ENCODE data around the gene CRIP3. TPM values are rescaled to one million over a fixed set of nuclear protein-coding genes. Genes with fewer than 3 reads are reported as not detected.
A peak's percentile ranks its signal among the peaks of the same experiment; 100 is the strongest.

CRIP3 gene
- total and polyA plus RNA-seq, 2 of the 8 experiments (the other 6 are each of a cell fraction or from before 2014, with no cell fraction given), result 34.0 to 46.3 TPM

- H2BK12ac ChIP-seq (ENCODE audit: low read depth, low read length), result no peak overlapping the region
- DNase-seq (ENCODE audit: low read depth in 1 of 2, low spot score in 2 of 2) (no peak), FAIRE-seq (no peak)
- H3K4me3 ChIP-seq (ENCODE audit: extremely low read depth in 1 of 4, insufficient read depth in 2 of 4, low read depth in 3 of 4, low read length in 4 of 4), result no peak overlapping the region
- no peak overlapping the region for H2AK5ac ChIP-seq (ENCODE audit: low read depth, low read length)
- no peak overlapping the region for H3K27ac ChIP-seq (ENCODE audit: low read depth, low read length)
- peak overlapping the region; percentile 1 for H4K91ac ChIP-seq (replicated peaks; ENCODE audit: insufficient read length, low read length)
- no peak overlapping the region for H2AFZ ChIP-seq (ENCODE audit: low read length)
- no peak overlapping the region for H2BK120ac ChIP-seq (replicated peaks; ENCODE audit: low read depth, low read length)
- H3K23me2 ChIP-seq (ENCODE audit: low read depth, low read length), result no peaks in the 10 kb centered on the region
- no peak overlapping the region for H3K4me2 ChIP-seq (ENCODE audit: insufficient read depth in 1 of 2, low read depth in 2 of 2, low read length in 2 of 2)
- no peak overlapping the region for H3K23ac ChIP-seq (ENCODE audit: insufficient read length)
- H3K18ac ChIP-seq (ENCODE audit: extremely low read depth, low read length), result no peak overlapping the region
- H3K27me3 ChIP-seq (replicated peaks in 1 of 4; ENCODE audit: control insufficient read depth in 3 of 4, extremely low read depth in 1 of 4, insufficient read depth in 3 of 4, low read length in 3 of 4), result no peaks in the 10 kb centered on the region; a peak in 1 of 7 replicates
- H3K14ac ChIP-seq (ENCODE audit: insufficient read length), result no peak overlapping the region
- no peaks in the 10 kb centered on the region for H3K79me2 ChIP-seq (ENCODE audit: control insufficient read depth in 1 of 2, insufficient read depth in 2 of 2, low read length in 2 of 2)
- H2BK15ac ChIP-seq (ENCODE audit: low read length), result 0 out of 2 replicates have a peak overlapping the region, but pooled peaks have one; percentile 46
- H3K9me3 ChIP-seq (ENCODE audit: insufficient read depth in 2 of 2, low read depth in 1 of 2, low read length in 1 of 2), result no peaks in the 10 kb centered on the region
- POLR2A ChIA-PET (ENCODE audit: partially characterized antibody), result interaction anchor here (1.0 to 1.4 kb wide), 2 partner anchors 9 to 11 kb away, joined by 5 to 6 read pairs; no protein-coding TSS in a partner anchor
- H3K9ac ChIP-seq (replicated peaks in 1 of 4; ENCODE audit: extremely low read depth in 1 of 4, low read depth in 3 of 4, low read length in 3 of 4), result no peak overlapping the region
- H2BK20ac ChIP-seq (ENCODE audit: low read length), result no peak overlapping the region
- 82% methylated on average over 12 of the region's 12 CpGs; no CpG with 5 or more reads in 1 of the 2 experiments for WGBS, 2 experiments (ENCODE audit: extremely low coverage in 1 of 2, insufficient coverage in 1 of 2, insufficient read length in 1 of 2, insufficient replicate concordance in 2 of 2, low coverage in 1 of 2, low lambda C conversion rate in 2 of 2, missing lambda C conversion rate in 1 of 2)
- CTCF ChIA-PET (ENCODE audit: partially characterized antibody), result interaction anchor here (0.9 to 1.6 kb wide), 5 partner anchors 19 to 235 kb away, joined by 3 to 4 read pairs (median 3); no protein-coding TSS in a partner anchor
- H4K8ac ChIP-seq (ENCODE audit: extremely low read depth, insufficient read depth, low read length), result no peak overlapping the region
- H3K4me1 ChIP-seq (replicated peaks in 1 of 4; ENCODE audit: control insufficient read depth in 3 of 4, insufficient read depth in 4 of 4, low read length in 3 of 4), result no peaks in the 10 kb centered on the region; a peak in 1 of 7 replicates
- no peaks in the 10 kb centered on the region for H3K79me1 ChIP-seq (ENCODE audit: low read depth, low read length)
- H4K5ac ChIP-seq (ENCODE audit: insufficient read length, low read depth, low read length), result no peak overlapping the region
- no peak for TF ChIP-seq E2F6 (IDR thresholded peaks at IDR 0.05)
- peak; percentile 52; the same call in 1 of the 2 replicates for TF ChIP-seq YY1 (IDR thresholded peaks at IDR 0.05; ENCODE audit: low read depth, low read length)
- TF ChIP-seq CBX8 (IDR thresholded peaks at IDR 0.05; ENCODE audit: borderline replicate concordance, low read depth, low read length), result no peak
- no peaks in the 10 kb centered on the region for H3K36me3 ChIP-seq (ENCODE audit: control insufficient read depth in 2 of 4, insufficient read depth in 4 of 4, low read length in 3 of 4)
- H3K4ac ChIP-seq (replicated peaks; ENCODE audit: insufficient read length, low read depth, low read length), result no peak overlapping the region
- H3K56ac ChIP-seq (replicated peaks; ENCODE audit: insufficient read length, low read depth, low read length), result no peak overlapping the region
- no peak overlapping the region for H2BK5ac ChIP-seq (ENCODE audit: low read depth, low read length)
- peaks cover 0 to 2% of the 10 kb centered on the region in 2 experiments for H4K20me1 ChIP-seq (replicated peaks in 1 of 2; ENCODE audit: control insufficient read depth in 1 of 2, insufficient read depth in 2 of 2, low read length in 2 of 2)
Measured at GRCh38 chr6:43257367-43258145, 51.1 kb downstream of the CRIP3 start.
